ENCODE data around the gene SPINK4. TPM values are rescaled to one million over a fixed set of nuclear protein-coding genes. Genes with fewer than 3 reads are reported as not detected.
A peak's percentile ranks its signal among the peaks of the same experiment; 100 is the strongest.

SPINK4 gene
- total RNA-seq, 1 donor = not detected

DNA sequence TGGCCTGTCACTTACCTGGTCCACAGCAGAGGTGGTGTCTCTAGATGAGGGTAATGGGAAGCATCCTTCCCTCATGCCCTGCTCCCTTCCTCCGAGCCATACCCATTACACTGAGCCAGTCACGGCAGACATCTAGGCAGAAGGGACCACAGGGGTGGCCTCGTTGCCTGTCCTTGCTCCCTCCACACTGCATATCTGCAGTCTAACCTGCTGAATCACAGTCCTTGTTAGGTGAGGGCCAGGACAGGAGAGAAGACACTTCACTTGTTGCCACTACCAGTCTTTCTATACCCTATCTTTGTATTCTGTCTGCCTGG is 18.4 kb upstream of the SPINK4 start:
- no peak for DNase-seq (ENCODE audit: low read depth)
- TF ChIP-seq, protein P1, sequence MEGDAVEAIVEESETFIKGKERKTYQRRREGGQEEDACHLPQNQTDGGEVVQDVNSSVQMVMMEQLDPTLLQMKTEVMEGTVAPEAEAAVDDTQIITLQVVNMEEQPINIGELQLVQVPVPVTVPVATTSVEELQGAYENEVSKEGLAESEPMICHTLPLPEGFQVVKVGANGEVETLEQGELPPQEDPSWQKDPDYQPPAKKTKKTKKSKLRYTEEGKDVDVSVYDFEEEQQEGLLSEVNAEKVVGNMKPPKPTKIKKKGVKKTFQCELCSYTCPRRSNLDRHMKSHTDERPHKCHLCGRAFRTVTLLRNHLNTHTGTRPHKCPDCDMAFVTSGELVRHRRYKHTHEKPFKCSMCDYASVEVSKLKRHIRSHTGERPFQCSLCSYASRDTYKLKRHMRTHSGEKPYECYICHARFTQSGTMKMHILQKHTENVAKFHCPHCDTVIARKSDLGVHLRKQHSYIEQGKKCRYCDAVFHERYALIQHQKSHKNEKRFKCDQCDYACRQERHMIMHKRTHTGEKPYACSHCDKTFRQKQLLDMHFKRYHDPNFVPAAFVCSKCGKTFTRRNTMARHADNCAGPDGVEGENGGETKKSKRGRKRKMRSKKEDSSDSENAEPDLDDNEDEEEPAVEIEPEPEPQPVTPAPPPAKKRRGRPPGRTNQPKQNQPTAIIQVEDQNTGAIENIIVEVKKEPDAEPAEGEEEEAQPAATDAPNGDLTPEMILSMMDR (IDR thresholded peaks at IDR 0.05; ENCODE audit: insufficient read depth, low read depth, low read length) = no peak
- H3K4me3 ChIP-seq (ENCODE audit: low read depth, low read length) = no peak overlapping the region

GRCh38 chr9:33222031-33222430 is 17.9 kb upstream of the SPINK4 start:
- no peak overlapping the region for H3K4me3 ChIP-seq (ENCODE audit: low read depth, low read length)
- TF ChIP-seq, protein P1 (IDR thresholded peaks at IDR 0.05; ENCODE audit: insufficient read depth, low read depth, low read length) = no peak
- DNase-seq (ENCODE audit: low read depth) = no peak

- no peak for DNase-seq (ENCODE audit: low read depth)
- TF ChIP-seq, protein P1 (IDR thresholded peaks at IDR 0.05; ENCODE audit: insufficient read depth, low read depth, low read length) = no peak
Measured at GRCh38 chr9:33223696-33224095, 16.3 kb upstream of the SPINK4 start.

DNA sequence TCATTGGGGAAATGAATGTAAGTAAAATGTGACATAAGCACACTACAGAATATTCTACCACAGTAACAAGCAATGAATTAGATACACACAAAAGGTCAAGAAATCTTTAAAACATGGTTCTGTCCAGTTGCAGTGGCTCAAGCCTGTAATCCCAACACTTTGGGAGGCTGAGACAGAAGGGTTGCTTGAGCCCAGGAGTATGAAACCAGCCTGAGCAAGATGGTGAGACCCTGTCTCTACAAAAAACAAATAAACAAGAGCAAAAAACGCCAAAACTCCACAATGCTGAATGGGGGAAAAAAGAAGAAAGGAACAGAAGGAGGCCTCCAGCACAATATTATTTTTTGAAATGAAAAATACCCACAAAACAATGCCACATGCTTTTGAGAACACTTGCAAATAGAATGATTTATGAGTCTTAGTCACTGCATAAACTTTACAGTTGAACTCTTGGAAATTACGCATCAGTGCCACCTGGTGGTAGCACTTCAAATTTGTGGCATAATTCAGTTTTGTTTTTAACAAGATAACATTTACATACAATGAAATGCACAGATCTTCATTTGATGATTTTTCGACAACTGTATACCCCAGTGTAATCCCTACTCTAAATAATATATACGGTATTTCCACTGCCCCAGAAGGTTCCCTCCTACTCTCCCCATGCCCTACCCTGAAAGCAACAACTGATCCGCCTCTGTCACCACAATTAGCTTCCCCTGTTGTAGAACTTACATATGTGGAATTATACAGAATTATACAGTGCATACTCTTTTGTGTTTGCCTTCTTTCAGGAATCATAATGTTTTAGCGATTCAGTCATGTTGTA is 14.4 kb upstream of the SPINK4 start:
- DNase-seq (ENCODE audit: low read depth) = peak; percentile 86
- TF ChIP-seq, protein P1 (IDR thresholded peaks at IDR 0.05; ENCODE audit: insufficient read depth, low read depth, low read length) = peak; percentile 65
- H3K4me3 ChIP-seq (ENCODE audit: low read depth, low read length) = no peak overlapping the region

More at GRCh38 chr9:33223696-33224095, 16.3 kb upstream of the SPINK4 start:
- H3K4me3 ChIP-seq (ENCODE audit: low read depth, low read length) = no peak overlapping the region

GRCh38 chr9:33227008-33227398 is 13.0 kb upstream of the SPINK4 start:
- no peak overlapping the region for H3K4me3 ChIP-seq (ENCODE audit: low read depth, low read length)
- DNase-seq (ENCODE audit: low read depth) = no peak
- TF ChIP-seq, protein P1 (IDR thresholded peaks at IDR 0.05; ENCODE audit: insufficient read depth, low read depth, low read length) = no peak

GRCh38 chr9:33227741-33228140 is 12.2 kb upstream of the SPINK4 start:
- TF ChIP-seq, protein P1 (IDR thresholded peaks at IDR 0.05; ENCODE audit: insufficient read depth, low read depth, low read length) = no peak
- no peak overlapping the region for H3K4me3 ChIP-seq (ENCODE audit: low read depth, low read length)
- no peak for DNase-seq (ENCODE audit: low read depth)

DNA sequence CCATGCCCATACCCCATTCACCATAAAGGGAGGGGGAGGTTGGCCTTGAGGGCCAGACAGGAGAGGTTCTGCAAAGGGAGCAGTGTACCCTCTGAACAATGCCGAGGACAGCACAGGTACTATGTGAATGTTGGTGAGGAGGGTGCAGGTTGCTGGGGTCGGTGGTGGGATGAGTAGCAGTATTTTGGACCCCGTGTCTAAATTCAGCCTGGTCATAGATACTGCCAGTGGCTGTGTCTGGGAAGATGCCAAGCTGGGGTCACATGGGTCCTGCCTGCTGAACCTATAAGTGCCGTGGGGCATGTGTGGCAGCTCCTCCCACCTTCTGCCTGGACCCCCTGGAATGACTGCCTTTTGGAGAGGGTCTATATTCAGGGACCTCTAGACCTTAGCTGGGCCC is 11.4 kb upstream of the SPINK4 start:
- TF ChIP-seq, protein P1 (IDR thresholded peaks at IDR 0.05; ENCODE audit: insufficient read depth, low read depth, low read length) = no peak
- no peak for DNase-seq (ENCODE audit: low read depth)
- H3K4me3 ChIP-seq (ENCODE audit: low read depth, low read length) = no peak overlapping the region

All from fibroblast of villous mesenchyme (primary cell).